Measurements from ENCODE around the gene TMEM200A.

TMEM200A gene

GRCh38 chr6:130426066-130426721 lies 60.4 kb downstream of the TMEM200A start:
- no peak for DNase-seq

- no peak for DNase-seq
These were observed 65.6 kb downstream of the TMEM200A start for GRCh38 chr6:130431346-130431852.

GRCh38 chr6:130432838-130433237 lies 67.0 kb downstream of the TMEM200A start:
- no peak for DNase-seq

- no peak for DNase-seq
These were observed 68.5 kb downstream of the TMEM200A start for GRCh38 chr6:130434174-130434873.

- no peak for DNase-seq
These were observed 69.4 kb downstream of the TMEM200A start for GRCh38 chr6:130435181-130435580.

GRCh38 chr6:130437961-130438360 lies 72.1 kb downstream of the TMEM200A start:
- no peak for DNase-seq

GRCh38 chr6:130447374-130447773 lies 81.6 kb downstream of the TMEM200A start:
- no peak for DNase-seq

- DNase-seq = no peak
These were observed 86.5 kb downstream of the TMEM200A start for GRCh38 chr6:130452336-130452735.

- no peak for DNase-seq
These were observed 87.4 kb downstream of the TMEM200A start for GRCh38 chr6:130453230-130453629.

- no peak for DNase-seq
These were observed 91.8 kb downstream of the TMEM200A start for GRCh38 chr6:130457605-130458004.

- DNase-seq = no peak
These were observed 93.5 kb downstream of the TMEM200A start for GRCh38 chr6:130459316-130459715.

- DNase-seq = no peak
These were observed 95.1 kb downstream of the TMEM200A start for GRCh38 chr6:130460934-130461333.

- no peak for DNase-seq
These were observed 100.4 kb downstream of the TMEM200A start for GRCh38 chr6:130466052-130466747.

- DNase-seq = no peak
These were observed 100.9 kb downstream of the TMEM200A start for GRCh38 chr6:130466748-130467061.

- no peak for DNase-seq
These were observed 101.6 kb downstream of the TMEM200A start for GRCh38 chr6:130467146-130468050.

GRCh38 chr6:130470766-130471165 lies 104.9 kb downstream of the TMEM200A start:
- DNase-seq = no peak

GRCh38 chr6:130473886-130474285 lies 108.1 kb downstream of the TMEM200A start:
- DNase-seq = no peak

- DNase-seq = no peak
These were observed 117.0 kb downstream of the TMEM200A start for GRCh38 chr6:130482645-130483390.

GRCh38 chr6:130485870-130486269 lies 120.1 kb downstream of the TMEM200A start:
- DNase-seq = no peak

- DNase-seq = no peak
These were observed 120.6 kb downstream of the TMEM200A start for GRCh38 chr6:130486417-130486816.

GRCh38 chr6:130489514-130489913 lies 123.7 kb downstream of the TMEM200A start:
- no peak for DNase-seq
